ENCODE measurements around the gene LAMTOR2.

LAMTOR2 gene

DNA sequence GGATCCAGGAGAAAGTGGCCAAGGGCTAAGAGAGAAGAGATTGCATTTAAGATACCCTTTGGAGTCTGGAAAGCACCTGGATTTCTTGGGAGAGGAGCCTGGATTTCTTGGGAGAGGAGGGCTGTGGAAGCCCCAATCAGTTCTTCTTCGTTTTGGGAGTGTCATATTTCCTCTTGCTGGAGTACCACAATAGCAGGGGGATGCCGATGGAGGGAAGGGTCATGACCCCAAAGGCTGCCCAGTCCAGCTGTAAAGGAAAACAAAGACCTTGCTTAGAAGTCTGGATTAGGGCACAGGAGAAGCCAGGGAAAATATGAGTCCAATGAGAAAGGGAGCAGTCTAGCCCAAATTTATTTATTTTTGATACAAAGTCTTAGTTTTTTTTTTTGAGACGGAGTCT is 45.2 kb upstream of the LAMTOR2 start:
- Histone ChIP-seq H3K27me3 (ENCODE audit: control insufficient read depth in 1 of 2, insufficient read depth in 1 of 2, low read length in 2 of 2) (no peaks in the 10 kb centered on the region), H3K23ac (ENCODE audit: low read length in 2 of 2) (no peak overlapping the region), H3K4me1 (ENCODE audit: control insufficient read depth, insufficient read depth, low read depth, low read length) (peaks cover 4% of the 10 kb centered on the region), H2AK5ac (ENCODE audit: low read length, severe bottlenecking) (no peak overlapping the region), H3K18ac (ENCODE audit: low read depth in 1 of 2, low read length in 2 of 2) (no peak overlapping the region), H3K79me1 (replicated peaks; ENCODE audit: low read length, poor library complexity, severe bottlenecking) (peaks cover 15% of the 10 kb centered on the region), H2BK15ac (ENCODE audit: low read depth, poor library complexity, severe bottlenecking) (no peak overlapping the region), H3K14ac (ENCODE audit: low read length in 2 of 2) (no peak overlapping the region), H2BK12ac (ENCODE audit: low read length in 2 of 2) (no peak overlapping the region), H3K4ac (ENCODE audit: low read depth in 1 of 2, low read length in 2 of 2) (no peak overlapping the region), H4K8ac (ENCODE audit: low read length) (no peak overlapping the region), H2BK5ac (ENCODE audit: low read depth, low read length, poor library complexity, severe bottlenecking) (no peak overlapping the region), H3K36me3 (ENCODE audit: control insufficient read depth in 1 of 2, insufficient read depth in 2 of 2, low read depth in 1 of 2, low read length in 2 of 2) (peaks cover 42 to 63% of the 10 kb centered on the region in 2 experiments), H3K4me2 (ENCODE audit: low read length, poor library complexity, severe bottlenecking) (no peak overlapping the region), H4K91ac (ENCODE audit: low read length) (no peak overlapping the region), H3K4me3 (ENCODE audit: insufficient read depth in 1 of 2, low read depth in 1 of 2, low read length in 2 of 2) (no peak overlapping the region), H3K9ac (ENCODE audit: low read length) (no peak overlapping the region), H3K27ac (ENCODE audit: low read length, poor library complexity, severe bottlenecking) (no peak overlapping the region), H2BK120ac (ENCODE audit: low read depth, low read length) (no peak overlapping the region), H3K9me3 (ENCODE audit: control insufficient read depth, low read length) (no peaks in the 10 kb centered on the region), H2AFZ (ENCODE audit: low read depth, low read length) (no peak overlapping the region)
- no peak for DNase-seq
- 69% methylated on average over 3 of the region's 3 CpGs for WGBS

DNA sequence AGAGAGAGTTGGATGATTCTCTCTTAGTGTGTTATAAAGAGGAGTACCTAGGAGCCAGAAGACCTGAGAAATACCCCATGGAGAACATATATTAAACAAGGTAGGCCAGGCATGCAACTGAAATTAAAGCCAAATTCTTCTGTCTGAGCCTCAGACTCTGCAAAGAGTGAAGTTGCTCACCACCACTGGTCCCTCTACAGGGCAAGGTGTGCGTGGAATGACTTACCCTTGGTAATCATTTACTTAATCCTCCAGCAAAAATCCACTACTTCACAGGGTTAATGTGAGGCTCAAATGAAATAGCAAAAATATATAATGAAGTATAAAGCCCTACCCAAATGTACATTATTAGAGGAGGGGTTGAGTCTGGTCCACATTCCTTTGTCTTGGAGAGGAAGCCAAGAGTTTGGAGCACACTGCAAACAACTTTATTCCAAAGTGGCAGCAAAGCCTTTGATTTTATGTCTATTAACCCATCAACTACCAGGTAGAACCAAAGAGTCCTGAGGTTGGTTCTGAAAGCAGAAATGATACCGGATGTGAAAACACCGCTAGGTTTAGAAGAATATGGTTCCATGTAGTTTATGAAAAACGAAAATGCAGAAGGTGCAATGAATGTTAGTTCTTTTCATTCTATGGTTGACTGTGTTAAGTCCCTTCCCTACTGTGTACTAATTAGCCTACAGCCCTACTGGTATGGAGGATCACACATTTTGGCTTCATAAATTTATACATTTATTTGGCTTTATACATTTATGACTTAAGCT is 42.3 kb upstream of the LAMTOR2 start:
- Histone ChIP-seq H3K9me3 (ENCODE audit: control insufficient read depth, low read length) (no peaks in the 10 kb centered on the region), H2AFZ (ENCODE audit: low read depth, low read length) (no peak overlapping the region), H3K23ac (ENCODE audit: low read length in 2 of 2) (no peak overlapping the region), H3K4me3 (ENCODE audit: insufficient read depth in 1 of 2, low read depth in 1 of 2, low read length in 2 of 2) (no peak overlapping the region), H3K18ac (ENCODE audit: low read depth in 1 of 2, low read length in 2 of 2) (no peak overlapping the region), H3K9ac (ENCODE audit: low read length) (no peak overlapping the region), H3K14ac (ENCODE audit: low read length in 2 of 2) (no peak overlapping the region), H3K36me3 (ENCODE audit: control insufficient read depth in 1 of 2, insufficient read depth in 2 of 2, low read depth in 1 of 2, low read length in 2 of 2) (peaks cover 56 to 80% of the 10 kb centered on the region in 2 experiments), H3K4ac (ENCODE audit: low read depth in 1 of 2, low read length in 2 of 2) (no peak overlapping the region), H3K27ac (ENCODE audit: low read length, poor library complexity, severe bottlenecking) (no peak overlapping the region), H2BK5ac (ENCODE audit: low read depth, low read length, poor library complexity, severe bottlenecking) (no peak overlapping the region), H4K91ac (ENCODE audit: low read length) (no peak overlapping the region), H2BK15ac (ENCODE audit: low read depth, poor library complexity, severe bottlenecking) (no peak overlapping the region), H3K4me1 (ENCODE audit: control insufficient read depth, insufficient read depth, low read depth, low read length) (peaks cover 2% of the 10 kb centered on the region), H2BK12ac (ENCODE audit: low read length in 2 of 2) (no peak overlapping the region), H2BK120ac (ENCODE audit: low read depth, low read length) (no peak overlapping the region), H2AK5ac (ENCODE audit: low read length, severe bottlenecking) (no peak overlapping the region), H4K8ac (ENCODE audit: low read length) (no peak overlapping the region), H3K79me1 (replicated peaks; ENCODE audit: low read length, poor library complexity, severe bottlenecking) (peaks cover 19% of the 10 kb centered on the region), H3K4me2 (ENCODE audit: low read length, poor library complexity, severe bottlenecking) (no peak overlapping the region), H3K27me3 (ENCODE audit: control insufficient read depth in 1 of 2, insufficient read depth in 1 of 2, low read length in 2 of 2) (no peaks in the 10 kb centered on the region)
- 100% methylated on average over 4 of the region's 4 CpGs for WGBS
- no peak for DNase-seq

DNA sequence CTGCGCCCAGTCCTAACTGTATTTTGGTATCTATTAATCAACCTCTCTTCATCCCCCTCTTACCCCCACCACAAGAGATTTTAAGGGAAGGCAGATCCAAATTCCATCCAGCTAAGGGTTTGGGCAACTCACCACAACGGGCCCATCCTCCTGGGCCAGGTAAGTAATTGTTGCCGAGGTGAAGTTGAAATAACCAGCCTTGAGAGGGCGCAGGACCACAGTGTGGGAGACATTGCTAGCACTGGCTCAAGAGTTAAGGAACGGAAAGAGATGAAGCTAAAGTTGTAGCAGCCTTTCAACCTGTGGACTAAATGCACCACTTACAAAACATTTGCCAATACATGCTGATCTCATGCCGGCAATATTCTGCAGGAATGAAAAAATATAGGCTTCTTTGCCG is 39.8 kb upstream of the LAMTOR2 start:
- Histone ChIP-seq H3K36me3 (ENCODE audit: control insufficient read depth in 1 of 2, insufficient read depth in 2 of 2, low read depth in 1 of 2, low read length in 2 of 2) (peaks cover 54 to 79% of the 10 kb centered on the region in 2 experiments), H4K91ac (ENCODE audit: low read length) (no peak overlapping the region), H2BK120ac (ENCODE audit: low read depth, low read length) (no peak overlapping the region), H4K8ac (ENCODE audit: low read length) (no peak overlapping the region), H2AK5ac (ENCODE audit: low read length, severe bottlenecking) (no peak overlapping the region), H3K14ac (ENCODE audit: low read length in 2 of 2) (no peak overlapping the region), H2BK15ac (ENCODE audit: low read depth, poor library complexity, severe bottlenecking) (no peak overlapping the region), H2BK5ac (ENCODE audit: low read depth, low read length, poor library complexity, severe bottlenecking) (no peak overlapping the region), H2BK12ac (ENCODE audit: low read length in 2 of 2) (no peak overlapping the region), H3K4me1 (ENCODE audit: control insufficient read depth, insufficient read depth, low read depth, low read length) (peaks cover 2% of the 10 kb centered on the region), H3K9ac (ENCODE audit: low read length) (no peak overlapping the region), H3K23ac (ENCODE audit: low read length in 2 of 2) (no peak overlapping the region), H3K4me3 (ENCODE audit: insufficient read depth in 1 of 2, low read depth in 1 of 2, low read length in 2 of 2) (no peak overlapping the region), H3K4ac (ENCODE audit: low read depth in 1 of 2, low read length in 2 of 2) (no peak overlapping the region), H3K27ac (ENCODE audit: low read length, poor library complexity, severe bottlenecking) (no peak overlapping the region), H3K9me3 (ENCODE audit: control insufficient read depth, low read length) (no peaks in the 10 kb centered on the region), H3K4me2 (ENCODE audit: low read length, poor library complexity, severe bottlenecking) (no peak overlapping the region), H3K79me1 (replicated peaks; ENCODE audit: low read length, poor library complexity, severe bottlenecking) (peaks cover 22% of the 10 kb centered on the region), H3K18ac (ENCODE audit: low read depth in 1 of 2, low read length in 2 of 2) (no peak overlapping the region), H3K27me3 (ENCODE audit: control insufficient read depth in 1 of 2, insufficient read depth in 1 of 2, low read length in 2 of 2) (no peaks in the 10 kb centered on the region), H2AFZ (ENCODE audit: low read depth, low read length) (no peak overlapping the region)
- 94% methylated on average over 7 of the region's 7 CpGs for WGBS
- no peak for DNase-seq

DNA sequence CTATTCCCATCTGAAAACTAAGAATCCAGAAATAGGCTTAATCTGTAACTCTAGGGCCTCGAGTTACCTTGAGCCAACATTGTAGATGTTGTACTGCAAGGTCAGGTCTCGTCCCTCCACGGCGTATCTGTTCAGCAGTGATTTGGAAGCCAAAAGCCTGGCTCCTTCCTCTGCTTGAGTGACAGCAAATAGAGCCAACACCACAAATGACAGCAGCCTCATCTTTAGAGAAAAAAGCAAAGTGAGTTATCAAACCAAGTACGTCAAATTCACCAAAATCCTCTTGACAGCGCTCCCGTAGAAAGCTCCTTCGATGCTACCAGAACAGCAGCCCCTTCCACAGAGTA is 34.7 kb upstream of the LAMTOR2 start:
- Histone ChIP-seq H3K4me3 (ENCODE audit: insufficient read depth in 1 of 2, low read depth in 1 of 2, low read length in 2 of 2) (peak overlapping the region; percentile 82 to 92), H3K18ac (ENCODE audit: low read depth in 1 of 2, low read length in 2 of 2) (no peak overlapping the region), H3K9me3 (ENCODE audit: control insufficient read depth, low read length) (no peaks in the 10 kb centered on the region), H4K91ac (ENCODE audit: low read length) (no peak overlapping the region), H3K4ac (ENCODE audit: low read depth in 1 of 2, low read length in 2 of 2) (no peak overlapping the region), H2BK15ac (ENCODE audit: low read depth, poor library complexity, severe bottlenecking) (no peak overlapping the region), H3K79me1 (replicated peaks; ENCODE audit: low read length, poor library complexity, severe bottlenecking) (peaks cover 4% of the 10 kb centered on the region), H2BK5ac (ENCODE audit: low read depth, low read length, poor library complexity, severe bottlenecking) (no peak overlapping the region), H3K27me3 (ENCODE audit: control insufficient read depth in 1 of 2, insufficient read depth in 1 of 2, low read length in 2 of 2) (peaks cover 0 to 3% of the 10 kb centered on the region in 2 experiments), H3K9ac (ENCODE audit: low read length) (peak overlapping the region; percentile 92), H3K14ac (ENCODE audit: low read length in 2 of 2) (no peak overlapping the region), H3K4me1 (ENCODE audit: control insufficient read depth, insufficient read depth, low read depth, low read length) (peaks cover 3% of the 10 kb centered on the region), H2AFZ (ENCODE audit: low read depth, low read length) (no peak overlapping the region), H3K4me2 (ENCODE audit: low read length, poor library complexity, severe bottlenecking) (peak overlapping the region; percentile 92), H4K8ac (ENCODE audit: low read length) (no peak overlapping the region), H3K23ac (ENCODE audit: low read length in 2 of 2) (peak overlapping the region in 1 of 2 experiments; percentile 42), H3K36me3 (ENCODE audit: control insufficient read depth in 1 of 2, insufficient read depth in 2 of 2, low read depth in 1 of 2, low read length in 2 of 2) (peaks cover 27 to 33% of the 10 kb centered on the region in 2 experiments), H2BK120ac (ENCODE audit: low read depth, low read length) (no peak overlapping the region), H3K27ac (ENCODE audit: low read length, poor library complexity, severe bottlenecking) (no peak overlapping the region), H2BK12ac (ENCODE audit: low read length in 2 of 2) (no peak overlapping the region), H2AK5ac (ENCODE audit: low read length, severe bottlenecking) (no peak overlapping the region)
- 79% methylated on average over 8 of the region's 8 CpGs for WGBS
- DNase-seq, result no peak
